ENCODE measurements around the gene RFTN2.

- TF ChIP-seq CTCF (IDR thresholded peaks at IDR 0.05; ENCODE audit: insufficient read depth, low read length): no peak
- no peak for TF ChIP-seq SPI1 (IDR thresholded peaks at IDR 0.05; ENCODE audit: borderline replicate concordance, low read depth)
- TF ChIP-seq POLR2AphosphoS5 (IDR thresholded peaks at IDR 0.05; ENCODE audit: low read depth): no peak
- no peak for TF ChIP-seq REST (IDR thresholded peaks at IDR 0.05; ENCODE audit: insufficient replicate concordance, low read depth)
Measured at GRCh38 chr2:197672371-197672893, 3.0 kb downstream of the RFTN2 start.
